Loucy (cell line): ENCODE results near the gene RIPOR3.

ENCODE experiments used
- CTCF ChIP-seq: fragments of 200-600 bp; sonication (generic); conservative IDR thresholded peaks from 2 replicates; pipeline ENCODE4 v1.5.1; 2014; ENCODE audit warnings: mild to moderate bottlenecking, antibody characterized with exemption, low read length
- EZH2phosphoT487 ChIP-seq: fragments of 200-600 bp; IDR thresholded peaks from 2 replicates; pipeline ENCODE4 v1.6.1; 2018; ENCODE audit warnings: antibody characterized with exemption, mild to moderate bottlenecking, moderate library complexity, borderline replicate concordance

- TF ChIP-seq CTCF (no peak), EZH2phosphoT487 (no peak)
These were observed 66.9 kb downstream of the RIPOR3 start for GRCh38 chr20:50624351-50625016.
